SK-N-SH treated with all-trans-retinoic acid at 6 μM for 48 hours (cell line): ENCODE measurements around the gene PBX1.

Experiments
- ATAC-seq: fragments of 200-7000 bp; cut with Tn5 transposase; 3 replicates; pipeline ENCODE4 v1.9.1; 2020; ENCODE audit warnings: mild to moderate bottlenecking, moderate library complexity
- ARNTL ChIP-seq: fragments of 450-650 bp; formaldehyde crosslinking; IDR thresholded peaks from 2 replicates; pipeline ENCODE4 v1.5.0; 2020; ENCODE audit warnings: low read depth, mild to moderate bottlenecking, moderate library complexity, borderline replicate concordance
- BACH2 ChIP-seq: fragments of 250-450 bp; sonication (Bioruptor Pico); IDR thresholded peaks from 2 replicates; pipeline ENCODE4 v1.9.0; 2021; ENCODE audit warnings: mild to moderate bottlenecking, borderline replicate concordance
- CREB5 ChIP-seq: fragments of 250-450 bp; sonication (Bioruptor Pico); IDR thresholded peaks from 2 replicates; pipeline ENCODE4 v1.5.1; 2020; ENCODE audit warnings: low read depth, mild to moderate bottlenecking, moderate library complexity
- CSRNP3 ChIP-seq: fragments of 250-450 bp; sonication (Bioruptor Pico); IDR thresholded peaks from 2 replicates; pipeline ENCODE4 v1.5.1; 2021; ENCODE audit warnings: mild to moderate bottlenecking, moderate library complexity
- ESRRG ChIP-seq: fragments of 250-450 bp; sonication (Bioruptor Pico); IDR thresholded peaks from 2 replicates; pipeline ENCODE4 v1.6.1; 2021; ENCODE audit warnings: mild to moderate bottlenecking
- ISL1 ChIP-seq: fragments of 250-450 bp; sonication (Bioruptor Pico); IDR thresholded peaks from 2 replicates; pipeline ENCODE4 v2.1.2; 2022; ENCODE audit warnings: mild to moderate bottlenecking, moderate library complexity
- OSR1 ChIP-seq: fragments of 250-450 bp; sonication (Bioruptor Pico); IDR thresholded peaks from 2 replicates; pipeline ENCODE4 v1.8.0; 2022; ENCODE audit warnings: moderate library complexity, mild to moderate bottlenecking, inconsistent platforms
- PATZ1 ChIP-seq: fragments of 250-450 bp; sonication (Bioruptor Pico); IDR thresholded peaks from 2 replicates; pipeline ENCODE4 v1.8.0; 2020; ENCODE audit warnings: mild to moderate bottlenecking, moderate library complexity, borderline replicate concordance
- POU6F1 ChIP-seq: fragments of 250-450 bp; sonication (Bioruptor Pico); IDR thresholded peaks from 2 replicates; pipeline ENCODE4 v1.8.0; 2021; ENCODE audit warnings: low read depth, mild to moderate bottlenecking, moderate library complexity, borderline replicate concordance
- PPARA ChIP-seq: fragments of 250-450 bp; sonication (Bioruptor Pico); IDR thresholded peaks from 2 replicates; pipeline ENCODE4 v1.5.0; 2020; ENCODE audit warnings: mild to moderate bottlenecking, borderline replicate concordance
- RARB ChIP-seq: fragments of 250-450 bp; sonication (Bioruptor Pico); IDR thresholded peaks from 2 replicates; pipeline ENCODE4 v1.8.0; 2021; ENCODE audit warnings: mild to moderate bottlenecking, moderate library complexity
- SNAI2 ChIP-seq: fragments of 250-450 bp; sonication (Bioruptor Pico); IDR thresholded peaks from 2 replicates; pipeline ENCODE4 v1.5.0; 2020; ENCODE audit warnings: mild to moderate bottlenecking, moderate library complexity
- TCF4 ChIP-seq: fragments of 250-450 bp; sonication (Bioruptor Pico); IDR thresholded peaks from 2 replicates; pipeline ENCODE4 v1.8.0; 2021; ENCODE audit warnings: mild to moderate bottlenecking, moderate library complexity, borderline replicate concordance
- TOX ChIP-seq: fragments of 250-450 bp; sonication (Bioruptor Pico); IDR thresholded peaks from 2 replicates; pipeline ENCODE4 v1.8.0; 2021; ENCODE audit warnings: mild to moderate bottlenecking, moderate library complexity, borderline replicate concordance
- TSHZ2 ChIP-seq: fragments of 250-450 bp; sonication (Bioruptor Pico); IDR thresholded peaks from 2 replicates; pipeline ENCODE4 v1.5.0; 2020; ENCODE audit warnings: mild to moderate bottlenecking, moderate library complexity
- ZC3H10 ChIP-seq: fragments of 250-450 bp; sonication (Bioruptor Pico); IDR thresholded peaks from 2 replicates; pipeline ENCODE4 v1.5.1; 2021; ENCODE audit warnings: mild to moderate bottlenecking, moderate library complexity
- ZFP3 ChIP-seq: fragments of 250-450 bp; sonication (Bioruptor Pico); IDR thresholded peaks from 2 replicates; pipeline ENCODE4 v1.5.0; 2020; ENCODE audit warnings: mild to moderate bottlenecking, moderate library complexity
- ZFP30 ChIP-seq: fragments of 450-650 bp; formaldehyde crosslinking; IDR thresholded peaks from 2 replicates; pipeline ENCODE4 v1.5.0; 2022; ENCODE audit warnings: mild to moderate bottlenecking, moderate library complexity
- ZNF565 ChIP-seq: fragments of 450-650 bp; formaldehyde crosslinking; conservative IDR thresholded peaks from 2 replicates; pipeline ENCODE4 v1.5.0; 2020; ENCODE audit warnings: low read depth, mild to moderate bottlenecking, moderate library complexity
- ZNF70 ChIP-seq: fragments of 450-650 bp; formaldehyde crosslinking; IDR thresholded peaks from 2 replicates; pipeline ENCODE4 v1.5.0; 2020; ENCODE audit warnings: mild to moderate bottlenecking, moderate library complexity
- ZNF8 ChIP-seq: fragments of 450-650 bp; formaldehyde crosslinking; IDR thresholded peaks from 2 replicates; pipeline ENCODE4 v1.5.0; 2020; ENCODE audit warnings: mild to moderate bottlenecking, moderate library complexity

Gene PBX1

GRCh38 chr1:164733734-164734133, 174.8 kb downstream of the PBX1 start (continued):
- TF ChIP-seq TSHZ2 (CRISPR knock-in tag) (no peak), SNAI2 (no peak), ZFP3 (no peak), ZNF565 (CRISPR knock-in tag) (no peak), ZC3H10 (CRISPR knock-in tag) (no peak), ZNF70 (CRISPR knock-in tag) (no peak), OSR1 (no peak)
- TF ChIP-seq, all 23 proteins: peak for 0

GRCh38 chr1:164735315-164736052, 176.5 kb downstream of the PBX1 start:
- ATAC-seq: peak; percentile 95
- TF ChIP-seq RARB (peak; percentile 26; the same call in 1 of the 2 replicates), ZFP3 (peak; percentile 69; the same call in 1 of the 2 replicates), CREB5 (CRISPR knock-in tag) (no peak)

GRCh38 chr1:164736137-164736536, 177.2 kb downstream of the PBX1 start:
- ATAC-seq: no peak
- TF ChIP-seq POU6F1 (CRISPR knock-in tag) (no peak), TOX (CRISPR knock-in tag) (no peak), ZFP3 (no peak), PATZ1 (CRISPR knock-in tag) (no peak), ISL1 (no peak), PPARA (CRISPR knock-in tag) (no peak), CREB5 (CRISPR knock-in tag) (no peak), ZC3H10 (CRISPR knock-in tag) (no peak), OSR1 (no peak), ZFP30 (no peak), ZNF70 (CRISPR knock-in tag) (no peak), ZNF565 (CRISPR knock-in tag) (no peak), TCF4 (no peak), ESRRG (CRISPR knock-in tag) (no peak), BACH2 (CRISPR knock-in tag) (no peak), CSRNP3 (no peak), ZNF8 (no peak), SNAI2 (no peak), ARNTL (CRISPR knock-in tag) (no peak)
